Caki2 (cell line): Measurements from ENCODE around the gene INO80B. TPM values are rescaled to one million over a fixed set of nuclear protein-coding genes. Genes with fewer than 3 reads are reported as not detected.
"Not testable (repeated sequence)": the region's sequence is repeated elsewhere in the genome, so short reads cannot be mapped to it uniquely, and the experiment has no call there.

Source experiments
- DNase-seq: peaks from one replicate; pipeline ENCODE4 v3.0.0-alpha.2; 2015; ENCODE audit warnings: low read depth
- in situ Hi-C: cut with HindIII; loops from 2 replicates; pipeline ENCODE4 v1.10.0; 2016; ENCODE audit warnings: low sequenced_read_pairs, low pct_unique_long_range_greater_than_20kb, mixed read lengths
- total RNA-seq: library from RNA; depleted of rRNA; stranded (reverse); fragments of >200 nt; shearing (Covaris generic); gene quantifications from 2 replicates; pipeline ENCODE4 v1.2.3, GENCODE V29; 2014; ENCODE audit warnings: low replicate concordance; rRNA removed

INO80B gene
- 13.5 and 37.7 TPM in 2 replicates for total RNA-seq

- peak; percentile 97 for DNase-seq
- in situ Hi-C loops: no loop called here
Measured at GRCh38 chr2:74454654-74455511, at the start of gene INO80B. Gene INO80B, plus strand, starts transcription at chr2:74455087. Its CDS starts 30 bp downstream, at chr2:74455117.

DNA sequence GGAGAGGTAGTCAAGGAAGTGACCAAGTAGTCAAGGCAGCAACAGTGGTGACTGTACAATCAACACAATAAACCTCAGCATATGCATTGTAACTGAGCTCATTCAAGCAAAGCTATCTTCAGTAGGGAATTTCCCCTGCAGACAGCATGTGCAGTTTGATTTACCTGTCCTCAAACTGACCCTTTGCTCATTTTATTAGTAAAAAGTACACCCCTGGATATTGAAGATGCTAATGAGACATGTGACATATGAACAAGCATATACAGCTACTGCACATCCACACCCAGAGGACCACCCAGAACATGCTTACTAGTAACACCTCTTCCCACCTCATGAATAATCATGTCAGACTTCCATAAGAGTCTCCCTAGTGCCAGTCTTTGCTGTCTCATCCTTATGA is 48.9 kb upstream of the INO80B start:
- in situ Hi-C loops: no loop called here
- peak; percentile 92 for DNase-seq

DNA sequence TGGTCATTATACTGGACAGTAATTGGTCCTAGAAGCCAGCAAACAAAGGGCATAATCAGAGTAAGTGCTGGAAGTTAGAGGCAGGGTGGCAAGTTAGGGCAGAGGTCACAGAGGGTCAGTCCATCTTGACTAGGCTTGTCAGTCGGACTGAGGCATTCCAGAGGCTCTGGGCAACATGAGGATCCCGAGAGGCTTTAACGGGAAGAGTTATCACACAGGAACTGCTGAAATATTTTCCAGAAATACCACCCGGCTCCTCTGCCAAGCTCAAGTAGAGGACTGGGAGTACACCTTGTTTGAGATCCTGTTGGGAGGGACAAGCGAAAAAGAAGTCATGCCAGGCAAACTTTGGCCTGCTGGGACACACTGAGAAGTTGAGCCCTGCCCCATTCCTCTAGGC is 47.2 kb upstream of the INO80B start:
- in situ Hi-C loops: no loop called here
- DNase-seq: no peak

DNA sequence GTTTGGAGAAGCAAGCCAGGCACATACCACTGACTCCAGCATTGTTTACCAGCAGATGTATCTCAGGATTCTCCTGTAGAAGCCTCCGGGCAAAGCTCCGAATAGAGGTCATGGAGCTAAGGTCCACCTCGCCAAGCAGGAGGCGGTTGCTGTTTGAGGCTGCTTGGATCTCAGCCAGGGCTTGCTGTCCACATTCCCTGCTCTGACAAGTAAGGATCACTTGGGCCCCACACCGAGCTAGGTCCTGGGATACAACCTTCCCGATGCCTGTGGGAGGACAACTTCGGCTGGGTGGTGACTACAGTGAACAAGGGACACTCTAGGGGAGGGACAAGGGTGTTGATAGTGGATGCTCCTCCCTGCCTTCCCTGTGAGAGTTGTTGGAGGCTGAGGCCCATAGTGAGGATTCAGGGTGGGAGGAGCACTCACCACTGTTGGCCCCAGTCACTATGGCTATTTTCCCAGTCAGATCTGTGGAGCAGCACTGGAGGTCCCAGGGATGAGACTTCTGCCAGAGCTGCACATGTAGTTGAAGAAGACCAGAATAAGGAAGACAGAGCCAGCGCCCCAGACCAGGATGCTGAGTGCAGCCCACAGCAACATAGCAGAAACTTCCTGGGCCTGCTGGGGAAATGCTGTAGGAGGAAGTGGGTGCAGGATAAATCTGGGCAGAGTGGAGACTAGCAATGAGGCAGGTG is 41.7 kb upstream of the INO80B start:
- in situ Hi-C loops: no loop called here
- DNase-seq: no peak

GRCh38 chr2:74414441-74414840 is 40.4 kb upstream of the INO80B start:
- in situ Hi-C loops: no loop called here
- DNase-seq: no peak

DNA sequence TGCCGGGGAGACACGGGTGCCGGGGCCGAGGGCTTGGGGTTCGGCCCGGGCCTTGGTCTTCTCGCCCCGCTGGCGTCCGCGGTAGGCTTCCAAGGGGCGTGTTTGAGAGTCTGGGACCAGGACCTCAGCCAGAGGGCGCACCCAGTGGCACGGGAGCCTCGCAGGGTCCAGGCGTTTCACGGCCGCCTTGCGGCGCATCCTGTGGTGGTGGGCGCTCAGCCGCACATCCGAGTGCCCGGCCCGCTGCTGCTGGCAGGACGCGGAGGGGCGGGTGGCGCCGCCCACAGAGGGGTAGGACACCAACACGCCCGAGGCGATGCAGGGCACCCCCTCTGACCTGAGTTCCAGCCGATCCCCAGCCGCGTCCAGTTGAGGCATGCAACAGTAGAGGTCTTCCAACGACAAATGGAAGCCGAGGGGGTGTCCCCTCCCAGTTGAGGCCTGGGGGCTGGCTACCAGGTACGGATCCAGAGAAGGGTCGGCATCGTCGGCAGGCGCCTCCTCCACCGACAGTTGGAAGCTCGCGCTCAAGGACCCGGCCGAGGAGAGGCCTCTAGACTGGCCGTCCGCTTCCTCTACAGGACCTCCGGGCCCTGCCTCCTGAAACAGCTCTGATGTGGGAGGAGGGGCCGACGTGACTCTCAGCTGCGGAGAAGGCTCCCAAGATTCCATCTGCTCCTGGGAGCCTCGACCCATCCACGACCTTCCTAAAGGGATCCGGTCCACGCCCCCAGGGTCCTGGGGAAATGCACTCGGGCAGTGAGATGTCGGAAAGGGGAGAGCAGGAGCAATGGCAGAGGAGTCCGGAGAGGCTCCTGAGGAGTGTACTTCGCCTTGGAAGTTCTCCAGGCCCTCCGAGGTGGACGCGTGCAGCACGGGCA is 39.8 kb upstream of the INO80B start:
- DNase-seq: no peak
- in situ Hi-C loops: no loop called here

- in situ Hi-C loops: no loop called here
Measured at GRCh38 chr2:74415762-74416395, 39.0 kb upstream of the INO80B start.

DNA sequence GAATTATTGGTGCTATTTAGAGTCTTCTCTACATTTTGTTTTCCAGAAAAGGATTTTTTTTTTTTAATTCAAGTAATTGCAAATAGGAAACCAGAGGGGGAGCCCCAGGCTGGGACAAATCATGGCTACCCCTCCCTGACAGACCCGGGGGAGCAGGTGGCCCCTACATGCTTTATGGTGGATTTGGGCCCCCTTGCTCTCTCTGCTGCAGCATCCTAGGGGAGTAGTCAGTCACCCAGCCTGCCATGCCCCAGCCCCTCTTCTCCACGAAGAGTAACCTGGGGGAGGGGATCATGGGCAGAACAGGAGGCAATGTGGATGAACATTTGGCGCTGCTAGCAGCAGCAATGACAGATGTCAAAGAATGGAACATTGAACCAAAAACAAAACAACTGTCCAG is 38.1 kb upstream of the INO80B start:
- in situ Hi-C loops: no loop called here
- DNase-seq: no peak

More at GRCh38 chr2:74415762-74416395, 39.0 kb upstream of the INO80B start:
- no peak for DNase-seq

DNA sequence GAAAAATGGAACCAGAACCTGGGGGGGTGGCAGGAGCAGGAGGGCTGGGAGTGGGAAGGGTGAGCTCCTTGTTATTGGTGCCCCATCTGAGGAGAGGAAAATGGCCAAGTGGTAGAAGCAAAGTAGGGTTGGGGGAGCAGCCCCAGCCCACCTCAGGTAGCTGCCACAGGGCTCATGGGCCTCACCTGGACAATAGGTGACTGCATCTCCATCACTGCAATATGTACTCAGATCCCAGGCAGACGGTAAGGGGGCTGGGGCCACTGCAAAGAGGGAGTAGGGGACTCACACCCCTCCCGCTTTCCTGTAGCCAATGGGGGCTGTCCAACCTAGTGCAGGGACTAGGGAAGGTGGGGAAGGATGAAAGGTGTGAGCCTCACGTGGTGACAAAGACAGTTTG is 37.7 kb upstream of the INO80B start:
- in situ Hi-C loops: no loop called here
- DNase-seq: no peak

- DNase-seq: no peak
- in situ Hi-C loops: no loop called here
Measured at GRCh38 chr2:74417763-74418162, 37.1 kb upstream of the INO80B start.

DNA sequence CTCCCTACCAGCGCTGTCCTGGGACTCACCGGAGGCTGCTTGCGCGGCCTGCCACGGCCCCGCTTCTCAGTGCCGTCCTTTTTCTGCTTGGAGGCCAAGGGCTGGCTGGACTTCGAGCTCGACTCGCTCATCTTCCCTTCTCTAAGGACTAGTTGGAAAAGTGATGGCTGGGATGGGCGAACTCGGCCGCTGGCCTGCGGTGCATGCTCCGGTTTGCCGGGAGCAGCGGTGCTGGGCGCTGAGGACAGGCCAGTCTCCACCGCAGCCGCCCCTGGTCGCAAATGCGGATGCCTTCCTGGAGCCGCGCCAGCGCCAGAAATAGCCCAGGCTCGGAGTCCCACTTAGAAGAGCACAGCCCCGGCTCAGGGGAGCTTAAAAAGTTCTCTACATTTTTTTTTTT is 36.6 kb upstream of the INO80B start:
- DNase-seq: no peak
- in situ Hi-C loops: no loop called here

GRCh38 chr2:74419345-74419744 is 35.5 kb upstream of the INO80B start:
- in situ Hi-C loops: no loop called here
- DNase-seq: no peak

DNA sequence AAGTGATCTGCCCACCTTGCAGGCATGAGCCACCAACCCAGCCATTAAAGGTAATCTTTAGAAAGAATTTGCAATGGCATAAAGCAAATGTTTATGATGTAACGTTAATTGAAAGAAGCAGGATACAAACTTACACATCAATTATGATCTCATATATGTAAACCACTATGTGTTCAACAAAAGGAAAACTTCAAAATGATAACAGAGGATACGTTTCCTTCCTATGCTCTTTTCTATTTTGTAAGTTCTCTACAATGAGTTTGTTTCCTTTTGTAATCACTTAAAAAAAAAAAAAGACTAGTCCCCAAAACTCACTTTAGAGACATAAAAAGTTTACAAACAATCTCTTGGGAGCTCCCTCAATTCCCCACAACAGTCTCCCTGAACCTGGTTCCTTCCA is 34.9 kb upstream of the INO80B start:
- no peak for DNase-seq
- in situ Hi-C loops: no loop called here

GRCh38 chr2:74420443-74421103 is 34.3 kb upstream of the INO80B start:
- in situ Hi-C loops, DNase-seq: not testable (repeated sequence)

GRCh38 chr2:74421221-74421870 is 33.5 kb upstream of the INO80B start, which contains the start of the genes C2orf81 and WDR54:
Gene C2orf81, minus strand, starts transcription at chr2:74421619. Its CDS starts 59 bp downstream, at chr2:74421560.
Gene WDR54, plus strand, starts transcription at chr2:74421730. Its CDS starts 424 bp downstream, at chr2:74422154.
- in situ Hi-C loops: no loop called here

GRCh38 chr2:74423231-74424095 is 31.4 kb upstream of the INO80B start:
- in situ Hi-C loops: no loop called here
- no peak for DNase-seq

More at GRCh38 chr2:74421221-74421870, 33.5 kb upstream of the INO80B start, which contains the start of the genes C2orf81 and WDR54:
- DNase-seq: peak; percentile 94
